GM21423 (cell line): Measurements from ENCODE around the gene KCNG3.

Experiments used
- ATAC-seq: cut with Tn5 transposase; IDR thresholded peaks from one replicate; pipeline ENCODE4 v1.9.1; 2021; ENCODE audit warnings: mild to moderate bottlenecking, moderate library complexity; ENCODE audit not compliant: unreplicated experiment

The KCNG3 gene, protein sequence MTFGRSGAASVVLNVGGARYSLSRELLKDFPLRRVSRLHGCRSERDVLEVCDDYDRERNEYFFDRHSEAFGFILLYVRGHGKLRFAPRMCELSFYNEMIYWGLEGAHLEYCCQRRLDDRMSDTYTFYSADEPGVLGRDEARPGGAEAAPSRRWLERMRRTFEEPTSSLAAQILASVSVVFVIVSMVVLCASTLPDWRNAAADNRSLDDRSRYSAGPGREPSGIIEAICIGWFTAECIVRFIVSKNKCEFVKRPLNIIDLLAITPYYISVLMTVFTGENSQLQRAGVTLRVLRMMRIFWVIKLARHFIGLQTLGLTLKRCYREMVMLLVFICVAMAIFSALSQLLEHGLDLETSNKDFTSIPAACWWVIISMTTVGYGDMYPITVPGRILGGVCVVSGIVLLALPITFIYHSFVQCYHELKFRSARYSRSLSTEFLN

DNA sequence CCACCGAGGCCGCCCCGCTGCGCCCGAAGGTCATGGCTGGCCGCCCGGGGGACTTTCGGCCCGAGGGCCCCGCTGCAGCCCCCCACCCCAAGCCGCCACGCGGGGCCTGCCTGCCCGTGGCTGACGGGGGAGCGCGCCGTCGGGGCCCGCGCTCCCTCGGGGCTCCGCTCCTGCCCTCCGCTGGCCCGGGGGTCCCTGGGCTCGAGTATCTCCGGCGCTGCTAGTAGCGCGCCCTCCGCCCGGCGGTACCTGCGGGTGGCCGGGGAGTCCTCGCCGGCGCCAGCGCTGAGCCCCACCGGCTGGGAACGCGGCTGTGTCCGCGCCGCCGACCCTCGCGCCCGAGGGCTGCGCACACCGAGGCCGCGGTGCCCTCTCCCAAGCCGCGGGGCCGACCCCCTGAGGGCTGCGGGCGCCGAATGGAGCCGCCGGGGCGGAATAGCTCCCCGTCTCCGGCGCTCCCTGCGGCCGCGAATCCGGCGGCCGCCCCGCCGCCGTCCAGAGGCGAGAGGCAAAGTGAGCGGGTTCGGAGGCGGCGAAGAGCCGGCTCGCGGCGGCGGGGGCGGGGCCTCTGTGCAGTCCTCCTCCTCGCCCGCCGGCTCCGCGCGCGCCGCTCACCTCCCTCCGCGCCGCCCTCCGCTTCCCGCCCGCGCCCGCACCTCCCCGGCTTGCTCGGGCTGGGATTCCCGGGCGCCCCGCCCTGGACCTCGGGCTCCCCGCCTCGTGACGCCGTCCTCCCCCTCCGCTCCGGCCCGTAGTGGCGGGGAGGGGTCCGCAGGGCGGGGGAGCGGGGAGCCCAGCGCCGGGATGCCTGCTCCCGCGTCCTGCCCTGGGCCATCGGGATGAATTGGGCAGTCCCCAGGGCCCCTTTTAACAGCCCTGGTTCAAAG lies at the start of gene KCNG3:
KCNG3 (minus strand) TSS at position 515 of the 887 bp plus-strand sequence; CDS start at position 34, 481 bp downstream.
- no peak for ATAC-seq

DNA sequence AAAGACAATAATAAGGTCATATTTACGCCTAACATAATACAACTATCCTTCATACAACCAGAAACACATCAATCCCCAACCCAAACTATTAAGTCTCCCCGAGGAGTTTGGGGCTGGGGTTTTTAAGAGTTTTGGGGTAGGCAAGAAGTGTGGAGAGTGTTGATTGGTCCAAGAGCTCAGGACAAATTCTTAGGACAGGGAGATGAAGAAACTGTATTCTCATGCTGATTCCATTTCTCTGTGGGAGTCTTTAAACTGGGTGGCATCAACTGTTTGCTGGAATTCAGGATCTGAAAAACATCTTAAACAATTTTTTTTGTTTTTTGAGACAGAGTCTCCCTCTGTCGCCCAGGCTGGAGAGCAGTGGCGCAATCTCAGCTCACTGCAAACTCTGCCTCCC lies 49.1 kb upstream of the KCNG3 start:
- ATAC-seq = no peak

DNA sequence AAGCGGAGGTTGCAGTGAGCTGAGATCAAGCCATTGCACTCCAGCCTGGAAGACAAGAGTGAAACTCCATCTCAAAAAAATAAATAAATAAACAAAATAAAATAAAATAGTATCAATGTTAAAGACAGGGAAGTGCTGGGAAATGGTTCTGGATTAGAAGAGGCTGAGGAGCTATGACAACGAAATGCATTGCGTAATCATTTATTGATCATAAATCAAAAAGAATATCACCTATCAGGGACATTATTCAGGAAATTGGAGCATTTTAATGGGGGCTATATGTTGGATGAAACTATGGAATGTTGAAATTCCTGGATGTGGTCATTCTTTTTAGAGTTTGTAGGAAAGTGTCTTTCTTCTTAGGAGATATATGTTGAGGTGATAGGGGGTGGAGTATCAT lies 43.7 kb upstream of the KCNG3 start:
- no peak for ATAC-seq

DNA sequence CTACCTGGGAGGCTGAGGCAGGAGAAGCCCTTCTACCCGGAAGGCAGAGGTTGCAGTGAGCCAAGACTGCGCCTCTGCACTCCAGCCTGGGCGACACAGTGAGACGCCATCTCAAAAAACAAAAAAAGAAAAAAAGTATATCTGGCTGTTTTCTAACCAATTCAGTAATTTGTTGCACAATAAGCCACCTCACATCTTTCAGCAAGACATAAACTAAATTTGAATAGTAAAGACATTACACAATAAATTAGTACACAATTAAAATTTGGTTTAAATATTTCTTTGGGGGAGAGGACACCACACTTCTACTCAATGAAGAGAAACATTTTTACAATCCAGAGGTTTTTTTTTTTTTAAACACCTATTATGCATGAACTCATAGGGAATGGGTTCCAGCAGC lies 38.6 kb upstream of the KCNG3 start:
- ATAC-seq = no peak

DNA sequence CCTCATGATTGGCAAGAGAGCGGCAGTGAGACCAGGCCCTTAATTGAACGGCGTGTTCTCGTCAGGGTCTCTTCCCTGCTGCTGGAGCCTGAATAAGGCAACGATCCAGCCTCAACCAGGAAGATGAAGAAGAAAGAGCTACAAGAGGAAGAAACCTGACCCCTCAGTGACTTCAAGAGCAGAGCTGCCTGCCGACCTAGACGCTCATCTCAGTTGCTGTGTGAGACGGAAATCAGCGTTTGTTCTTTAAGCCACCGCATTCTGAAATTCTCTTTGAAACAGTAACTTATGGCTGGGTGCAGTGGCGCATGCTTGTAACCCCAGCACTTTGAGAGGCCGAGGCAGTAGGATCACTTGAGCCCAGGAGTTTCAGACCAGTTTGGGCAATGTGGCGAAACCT lies 29.6 kb upstream of the KCNG3 start:
- ATAC-seq = no peak

DNA sequence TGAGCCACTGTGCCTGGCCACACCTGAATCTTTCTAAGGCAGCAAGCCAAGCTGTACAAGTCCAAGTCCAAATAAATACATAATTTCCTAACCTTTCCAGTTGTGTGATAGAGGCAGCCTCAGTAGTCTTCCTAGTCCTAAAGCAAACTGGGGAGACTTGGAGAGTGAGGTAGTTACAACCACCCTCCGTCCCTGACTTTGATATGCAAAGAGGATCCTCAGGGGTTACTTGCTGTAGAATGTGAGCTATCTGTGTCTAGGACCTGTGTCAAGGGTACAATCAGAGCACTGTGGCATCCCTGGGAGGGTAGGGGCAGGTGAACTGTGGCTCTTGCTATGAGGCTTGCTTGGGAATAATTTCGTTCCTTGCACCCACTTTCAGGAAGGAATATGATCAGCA lies 28.3 kb upstream of the KCNG3 start:
- ATAC-seq = no peak

DNA sequence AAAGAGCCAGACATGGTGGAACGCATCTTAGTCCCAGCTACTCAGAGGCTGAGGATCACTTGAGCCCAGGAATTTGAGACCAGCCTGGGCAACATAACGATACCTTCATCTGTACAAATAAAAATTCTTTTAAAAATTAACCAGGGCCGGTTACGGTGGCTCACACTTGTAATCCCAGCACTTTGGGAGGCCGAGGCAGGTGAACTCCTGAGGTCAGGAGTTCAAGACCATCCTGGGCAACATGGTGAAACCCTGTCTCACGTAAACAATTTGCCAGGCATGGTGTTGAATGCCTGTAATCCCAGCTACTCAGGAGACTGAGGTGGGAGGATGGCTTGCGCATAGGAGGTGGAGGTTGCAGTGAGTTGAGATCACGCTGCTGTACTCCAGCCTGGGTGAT lies 25.8 kb upstream of the KCNG3 start:
- no peak for ATAC-seq

DNA sequence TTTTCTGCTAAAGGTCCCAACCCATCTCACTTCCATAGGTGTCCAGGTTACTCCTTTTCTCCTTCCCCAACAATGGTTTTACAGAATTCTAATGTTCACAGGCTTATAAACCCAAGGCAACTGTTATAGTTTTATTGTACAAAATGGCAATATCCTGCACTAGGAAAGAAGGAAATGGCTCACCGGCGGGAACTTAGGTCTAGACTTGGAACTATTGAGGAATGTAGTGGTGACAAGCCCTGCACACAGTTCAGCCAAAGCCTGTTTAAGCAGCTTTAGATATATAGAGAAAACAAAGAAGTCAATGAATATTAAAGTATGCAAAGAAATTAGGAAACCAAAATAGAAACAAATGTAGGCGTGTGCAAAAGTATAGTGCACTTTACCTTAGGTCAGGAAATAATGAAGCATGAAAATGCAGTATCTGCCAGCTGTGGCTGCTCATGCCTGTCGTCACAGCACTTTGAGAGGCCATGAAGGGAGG lies 22.7 kb upstream of the KCNG3 start:
- no peak for ATAC-seq

DNA sequence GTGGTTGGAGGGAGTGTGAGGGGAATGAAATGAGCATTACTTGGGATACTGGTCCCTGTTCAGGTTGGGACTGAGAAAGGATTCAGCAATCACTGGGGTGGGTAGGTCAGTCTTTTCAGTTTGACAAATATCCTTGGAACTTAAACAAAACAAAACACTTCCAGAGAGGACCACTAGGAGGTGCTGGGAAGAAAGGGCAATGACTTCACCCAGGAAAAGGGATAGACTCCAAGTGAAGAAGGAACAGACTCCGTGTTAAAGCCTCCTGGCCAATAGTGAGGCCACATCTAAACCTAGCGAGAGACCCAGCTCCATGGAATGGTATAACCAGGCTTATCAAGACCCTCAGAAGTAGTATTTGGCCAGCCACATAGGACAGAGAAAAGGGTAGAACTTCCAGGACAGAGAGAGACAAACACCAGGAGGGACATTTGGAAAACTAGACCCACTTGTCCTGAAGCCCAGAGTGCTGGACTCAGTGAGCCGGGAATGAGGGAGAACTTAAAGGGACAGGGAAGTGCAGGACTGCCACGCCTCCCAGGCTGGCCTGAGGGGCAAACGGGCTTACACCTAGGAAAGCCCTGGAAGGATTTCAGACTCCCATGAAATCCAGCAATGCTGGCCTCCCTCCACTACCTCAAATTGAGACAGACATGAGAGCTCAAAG lies 19.6 kb upstream of the KCNG3 start:
- ATAC-seq = no peak

DNA sequence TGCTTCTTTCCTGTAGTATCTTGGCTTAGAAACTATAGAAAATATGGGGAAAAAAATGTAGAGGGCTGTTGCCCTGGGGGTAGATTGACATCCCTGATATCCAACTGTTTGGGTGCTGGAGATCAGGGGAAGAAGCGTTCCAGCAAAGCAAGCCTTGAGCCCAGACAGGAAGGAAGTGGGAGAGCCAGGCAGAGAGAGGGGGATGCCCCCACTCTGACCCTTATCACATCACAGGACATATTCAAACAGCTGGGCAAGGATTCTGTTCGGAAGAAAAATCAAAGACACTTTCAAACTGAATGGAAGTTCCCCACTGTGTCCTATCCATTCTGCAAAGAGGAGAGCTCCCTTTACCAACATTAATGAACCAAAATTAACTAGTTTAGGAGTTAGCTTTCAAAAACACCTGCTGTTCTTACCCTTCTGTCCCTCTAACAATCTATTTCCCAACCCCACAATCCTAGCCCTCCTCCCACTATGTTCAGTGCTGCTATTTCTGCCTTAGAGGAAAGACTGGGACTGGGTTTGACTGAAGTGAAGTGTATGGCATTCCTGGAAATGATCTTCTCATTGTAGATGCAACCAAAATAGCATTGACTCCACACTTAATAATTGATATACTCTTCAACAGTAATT lies 16.9 kb upstream of the KCNG3 start:
- ATAC-seq = no peak

DNA sequence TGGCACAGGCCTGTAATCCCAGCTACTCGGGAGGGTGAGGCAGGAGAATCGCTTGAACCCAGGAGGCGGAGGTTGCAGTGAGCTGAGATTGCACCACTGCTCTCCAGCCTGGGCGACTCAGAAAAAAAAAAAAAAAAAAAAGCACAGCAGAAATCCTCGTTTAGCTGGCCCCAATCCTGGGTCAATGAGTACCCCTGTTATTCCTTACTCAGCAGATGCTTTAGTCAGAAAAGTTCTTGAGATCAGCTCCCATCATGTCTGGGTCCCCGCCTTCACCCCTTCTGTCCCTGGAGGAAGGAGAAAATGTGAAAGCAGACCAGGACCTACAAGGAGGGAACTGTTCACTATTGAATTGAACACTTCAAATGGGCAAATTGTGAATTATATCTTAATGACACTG lies 16.4 kb upstream of the KCNG3 start:
- no peak for ATAC-seq

DNA sequence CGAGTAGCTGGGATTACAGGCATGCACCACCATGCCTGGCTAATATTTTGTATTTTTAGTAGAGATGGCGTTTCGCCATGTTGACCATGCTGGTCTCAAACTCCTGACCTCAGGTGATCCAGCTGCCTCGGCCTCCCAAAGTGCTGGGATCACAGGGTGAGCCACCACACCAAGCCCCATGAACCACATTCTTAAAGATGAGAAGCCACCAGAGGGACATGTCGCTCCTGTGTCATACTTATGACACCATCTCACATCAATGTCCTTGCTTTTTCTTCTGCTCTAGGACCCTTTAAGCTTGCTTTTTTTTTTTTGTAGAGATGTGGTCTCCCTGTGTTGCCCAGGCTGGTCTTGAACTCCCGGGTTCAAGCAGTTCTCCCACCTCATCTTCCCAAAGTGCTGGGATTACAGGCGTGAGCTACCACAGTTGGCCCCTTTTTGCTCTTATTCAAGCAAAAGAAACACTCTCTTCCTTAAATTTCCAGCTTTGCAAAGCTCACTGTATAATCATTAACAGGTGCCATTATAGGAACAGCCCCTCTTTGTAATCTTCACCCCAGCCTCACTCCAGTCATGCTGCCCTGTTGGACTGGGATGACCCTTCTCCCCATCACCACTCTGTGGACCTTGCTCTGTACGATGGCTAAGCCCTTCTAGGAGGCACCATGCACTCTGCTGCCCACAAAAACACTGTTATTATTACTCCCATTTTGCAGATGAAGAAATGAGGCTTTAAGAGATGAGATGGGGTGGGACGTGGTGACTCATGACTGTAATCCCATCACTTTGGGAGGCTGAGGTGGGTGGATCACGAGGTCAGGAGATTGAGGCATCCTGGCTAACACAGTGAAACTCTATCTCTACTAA lies 10.8 kb upstream of the KCNG3 start:
- no peak for ATAC-seq

DNA sequence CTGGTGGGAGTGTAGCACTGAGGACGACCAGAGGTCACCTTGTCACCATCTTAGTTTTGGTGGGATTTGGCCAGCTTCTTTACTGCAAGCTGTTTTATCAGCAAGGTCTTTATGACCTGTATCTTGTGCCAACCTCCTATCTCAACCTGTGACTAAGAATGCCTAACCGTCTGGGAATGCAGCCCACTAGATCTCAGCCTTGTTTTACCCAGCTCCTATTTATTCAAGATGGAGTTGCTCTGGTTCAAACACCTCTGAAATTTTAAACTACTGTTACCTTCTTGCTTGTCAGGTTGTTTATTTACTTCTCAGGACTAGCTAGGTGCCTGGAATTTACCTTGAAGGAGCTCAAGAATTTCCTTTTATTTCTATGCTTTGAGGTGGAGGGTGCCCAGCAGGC lies 9.5 kb upstream of the KCNG3 start:
- no peak for ATAC-seq

DNA sequence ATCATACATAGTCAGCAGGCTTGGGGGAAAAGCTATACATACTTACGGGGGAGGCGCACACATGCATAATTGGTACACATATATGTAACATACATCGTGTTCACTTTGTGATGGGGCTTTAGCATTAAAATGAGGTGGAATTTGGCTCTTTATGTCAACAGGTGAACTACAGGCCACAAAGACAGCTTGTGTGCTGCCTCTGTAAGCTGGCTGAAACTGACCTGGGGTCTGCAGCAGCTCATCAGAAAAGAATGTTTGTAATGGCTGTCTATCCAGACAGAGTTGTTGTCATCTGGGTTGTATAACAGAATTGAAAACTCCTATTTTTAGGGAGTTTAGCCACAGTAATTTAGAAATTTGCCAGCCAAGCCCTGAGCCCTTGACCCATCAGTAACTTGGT lies 4.7 kb upstream of the KCNG3 start:
- ATAC-seq = no peak

DNA sequence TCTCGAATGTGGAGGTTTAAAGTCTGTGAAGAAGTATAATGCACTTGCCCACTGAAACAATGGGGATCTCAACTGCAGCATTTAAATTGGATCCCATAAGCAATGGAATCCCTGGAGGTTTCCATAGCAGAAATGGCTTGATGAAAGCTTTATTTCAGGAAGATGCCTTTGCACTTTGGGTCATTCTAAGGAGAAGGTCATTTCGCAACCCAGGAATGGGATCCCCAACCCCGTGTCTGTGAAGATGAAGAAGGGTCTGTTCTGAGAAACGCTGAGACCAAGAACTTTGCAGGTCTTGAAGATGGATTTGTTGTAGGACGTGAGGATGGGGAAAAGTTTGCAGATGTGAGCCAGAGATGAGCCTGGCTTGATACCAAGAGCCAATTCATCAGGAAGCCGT lies 1.8 kb upstream of the KCNG3 start:
- no peak for ATAC-seq

DNA sequence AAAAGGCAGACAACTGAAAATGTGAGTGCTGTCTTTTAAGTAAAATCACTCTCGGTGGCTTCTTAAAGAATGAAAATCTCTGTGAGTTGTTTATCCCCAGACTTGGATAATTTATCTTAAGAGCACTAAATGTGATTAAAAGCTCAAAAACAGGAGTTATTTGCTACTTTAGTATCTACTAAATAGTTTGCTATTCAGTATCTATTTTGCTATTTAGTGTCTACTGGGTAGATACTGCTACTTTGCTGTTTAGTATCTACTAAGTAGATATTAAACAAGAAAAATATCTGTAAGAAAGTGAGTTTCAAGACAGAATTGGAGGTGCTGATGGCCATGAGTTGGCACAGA lies 1.4 kb upstream of the KCNG3 start:
- no peak for ATAC-seq

DNA sequence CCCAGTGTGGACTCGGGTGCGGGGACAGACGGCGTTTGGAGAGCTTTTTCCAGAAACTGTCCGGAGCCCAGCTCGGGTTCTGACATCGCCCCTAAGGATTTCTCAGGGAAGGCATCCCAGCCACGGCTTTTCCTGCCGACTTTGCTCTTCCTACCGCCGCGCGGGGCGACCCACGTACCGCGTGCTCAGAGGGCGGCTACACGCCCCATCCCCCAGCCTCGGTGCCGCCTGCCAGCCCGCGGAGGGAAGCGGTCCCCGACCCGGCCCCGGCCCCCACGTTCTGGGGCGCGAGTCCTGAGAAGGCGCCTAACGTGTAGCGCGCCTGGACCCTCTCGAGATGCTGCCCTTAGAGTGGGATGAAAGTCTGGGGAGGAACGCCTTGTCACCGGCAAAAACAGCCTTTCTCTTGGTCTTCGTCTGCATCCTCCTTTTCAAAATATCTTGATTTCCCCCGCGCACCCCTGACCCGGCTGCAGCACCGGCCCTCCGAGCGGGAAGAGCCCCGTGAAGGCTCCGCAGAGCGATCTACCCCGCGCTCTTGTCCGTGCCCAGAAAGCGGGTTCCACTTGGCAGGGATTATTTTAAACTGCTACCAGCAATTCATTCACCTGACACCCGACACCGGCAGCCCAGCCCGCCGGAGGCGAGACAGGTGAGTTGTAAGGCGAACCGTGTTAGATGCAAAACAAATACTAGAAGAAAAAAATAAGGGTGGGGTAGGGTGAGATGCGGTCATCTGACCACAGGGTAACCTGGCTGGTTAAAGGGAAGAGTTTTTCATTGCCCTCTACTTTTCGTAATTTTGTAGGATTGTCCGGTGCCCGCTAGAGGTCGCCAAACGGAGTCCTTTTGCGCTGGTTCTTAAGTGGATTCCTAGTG lies 812 bp upstream of the KCNG3 start:
- peak; percentile 66 for ATAC-seq

DNA sequence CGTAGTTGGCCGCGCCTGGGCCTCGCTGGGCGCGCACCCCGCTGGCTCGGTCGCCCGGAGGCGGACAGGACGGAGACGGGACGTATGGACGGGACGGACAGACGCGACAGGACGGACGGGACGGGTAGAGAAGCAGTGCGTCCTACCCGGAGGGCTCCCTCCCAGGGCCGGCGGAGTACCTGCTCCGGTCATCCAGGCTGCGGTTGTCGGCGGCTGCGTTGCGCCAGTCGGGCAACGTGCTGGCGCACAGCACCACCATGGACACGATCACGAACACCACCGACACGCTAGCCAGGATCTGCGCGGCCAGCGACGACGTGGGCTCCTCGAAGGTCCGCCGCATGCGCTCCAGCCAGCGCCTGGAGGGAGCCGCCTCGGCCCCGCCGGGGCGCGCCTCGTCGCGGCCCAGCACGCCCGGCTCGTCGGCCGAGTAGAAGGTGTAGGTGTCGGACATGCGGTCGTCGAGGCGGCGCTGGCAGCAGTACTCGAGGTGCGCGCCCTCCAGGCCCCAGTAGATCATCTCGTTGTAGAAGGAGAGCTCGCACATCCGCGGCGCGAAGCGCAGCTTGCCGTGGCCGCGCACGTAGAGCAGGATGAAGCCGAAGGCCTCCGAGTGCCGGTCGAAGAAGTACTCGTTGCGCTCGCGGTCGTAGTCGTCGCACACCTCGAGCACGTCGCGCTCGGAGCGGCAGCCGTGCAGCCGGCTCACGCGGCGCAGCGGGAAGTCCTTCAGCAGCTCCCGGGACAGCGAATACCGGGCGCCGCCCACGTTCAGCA lies 903 bp downstream of the KCNG3 start:
- no peak for ATAC-seq
